Suprapubic skin (tissue), 4 donors: ENCODE results near the gene FRAS1.

ENCODE experiments used
- CTCF ChIP-seq, 2 donors: fragments of 200-600 bp in 1 of 2; fragments of 450-650 bp in 1 of 2; sonication (generic) in 1 of 2; IDR thresholded peaks; one replicate each; pipeline ENCODE4 v1.5.1; 2016 to 2019; ENCODE audit warnings: antibody characterized with exemption in 2 of 2, mild to moderate bottlenecking in 1 of 2, moderate library complexity in 1 of 2
- POLR2A ChIP-seq, 2 donors: fragments of 450-650 bp; IDR thresholded peaks; one replicate each; pipeline ENCODE4 v1.6.1; 2017; ENCODE audit warnings: antibody characterized with exemption in 2 of 2, mild to moderate bottlenecking in 2 of 2, moderate library complexity in 2 of 2
- POLR2AphosphoS5 ChIP-seq, 3 donors: sonication (generic); formaldehyde crosslinking; IDR thresholded peaks; one replicate each; pipeline ENCODE4 v1.6.1; 2017; ENCODE audit warnings: antibody characterized with exemption in 3 of 3

- TF ChIP-seq CTCF (IDR thresholded peaks at IDR 0.05) (no peak), POLR2AphosphoS5 (IDR thresholded peaks at IDR 0.05) (no peak), POLR2A (IDR thresholded peaks at IDR 0.05) (no peak)
Measured at GRCh38 chr4:78570117-78570516, 513.0 kb downstream of the FRAS1 start.
